ENCODE data around the gene BLVRB.
"Not testable (repeated sequence)": the region's sequence is repeated elsewhere in the genome, so short reads cannot be mapped to it uniquely, and the experiment has no call there.

Gene BLVRB

DNA sequence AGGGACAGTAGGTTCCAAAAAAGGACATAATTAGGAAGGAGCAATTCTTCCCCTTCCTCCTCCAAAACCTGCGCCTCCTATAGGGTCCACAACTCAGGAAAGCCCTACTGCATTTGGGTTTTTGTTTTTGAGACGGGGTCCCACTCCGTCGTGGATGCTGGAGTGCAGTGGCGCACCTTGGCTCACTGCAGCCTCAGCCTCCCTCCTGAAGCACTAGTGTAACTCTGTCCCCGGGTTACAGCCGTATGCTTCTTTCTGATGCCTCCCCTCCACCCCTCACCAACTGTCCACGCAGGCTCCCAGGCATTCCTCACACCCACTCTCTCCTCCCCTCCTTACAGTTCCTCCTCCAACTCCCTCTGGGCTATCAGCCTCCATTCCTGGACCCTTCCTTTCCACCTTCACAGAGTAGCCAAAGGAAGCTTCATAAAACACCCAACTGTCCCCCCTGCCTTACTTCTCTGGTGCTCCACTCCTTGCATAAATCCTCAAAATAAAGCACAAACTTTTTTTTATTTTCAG, 19.2 kb downstream of the BLVRB start:
- no peak for FAIRE-seq

DNA sequence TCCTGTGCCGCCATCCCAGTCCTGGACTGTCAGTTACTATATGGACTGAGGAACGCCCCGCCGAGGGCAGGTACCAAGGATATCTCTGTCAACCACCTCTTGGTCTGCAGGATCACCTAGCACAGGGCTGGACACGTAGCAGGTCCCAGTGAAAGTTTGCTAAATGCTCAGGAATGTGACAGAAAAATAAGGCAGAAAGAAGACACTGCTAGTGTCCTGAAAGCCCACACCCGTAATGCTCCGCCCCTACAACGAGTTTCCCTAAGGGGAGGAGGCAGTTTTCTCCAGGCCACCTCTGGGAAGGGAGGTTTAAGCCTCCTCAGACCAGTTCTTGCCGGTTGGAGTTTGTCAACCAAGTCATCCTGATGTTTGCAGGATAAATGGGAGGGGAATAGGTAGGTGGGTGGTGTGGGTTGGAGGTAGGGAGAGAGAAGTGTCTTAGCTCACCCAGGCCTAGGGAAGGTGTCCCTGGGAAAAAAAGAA, 19.7 kb downstream of the BLVRB start:
- no peak for FAIRE-seq

DNA sequence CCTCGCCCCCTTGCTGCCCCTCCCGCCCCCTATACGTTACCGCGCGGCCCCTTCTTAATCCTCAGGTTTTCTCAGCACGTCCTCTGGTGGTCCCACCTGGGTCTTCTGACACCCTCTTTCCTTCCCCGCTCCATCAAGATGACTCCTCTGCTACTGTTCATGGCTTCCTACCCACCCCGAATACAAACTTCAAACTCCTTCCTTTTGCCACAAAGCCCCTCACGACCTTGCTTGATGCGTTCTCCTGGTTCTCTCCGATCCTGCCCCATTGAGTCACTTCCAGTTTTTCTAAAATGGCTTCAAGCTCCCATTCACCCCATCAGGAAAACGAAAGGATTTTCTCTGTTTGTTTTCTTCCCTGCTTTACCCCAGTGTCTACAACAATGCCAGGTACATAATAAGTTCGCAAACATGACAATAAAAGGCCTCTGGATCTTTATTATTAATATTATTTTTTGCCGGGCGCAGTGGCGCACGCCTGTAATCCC, 20.7 kb downstream of the BLVRB start:
- no peak for FAIRE-seq

DNA sequence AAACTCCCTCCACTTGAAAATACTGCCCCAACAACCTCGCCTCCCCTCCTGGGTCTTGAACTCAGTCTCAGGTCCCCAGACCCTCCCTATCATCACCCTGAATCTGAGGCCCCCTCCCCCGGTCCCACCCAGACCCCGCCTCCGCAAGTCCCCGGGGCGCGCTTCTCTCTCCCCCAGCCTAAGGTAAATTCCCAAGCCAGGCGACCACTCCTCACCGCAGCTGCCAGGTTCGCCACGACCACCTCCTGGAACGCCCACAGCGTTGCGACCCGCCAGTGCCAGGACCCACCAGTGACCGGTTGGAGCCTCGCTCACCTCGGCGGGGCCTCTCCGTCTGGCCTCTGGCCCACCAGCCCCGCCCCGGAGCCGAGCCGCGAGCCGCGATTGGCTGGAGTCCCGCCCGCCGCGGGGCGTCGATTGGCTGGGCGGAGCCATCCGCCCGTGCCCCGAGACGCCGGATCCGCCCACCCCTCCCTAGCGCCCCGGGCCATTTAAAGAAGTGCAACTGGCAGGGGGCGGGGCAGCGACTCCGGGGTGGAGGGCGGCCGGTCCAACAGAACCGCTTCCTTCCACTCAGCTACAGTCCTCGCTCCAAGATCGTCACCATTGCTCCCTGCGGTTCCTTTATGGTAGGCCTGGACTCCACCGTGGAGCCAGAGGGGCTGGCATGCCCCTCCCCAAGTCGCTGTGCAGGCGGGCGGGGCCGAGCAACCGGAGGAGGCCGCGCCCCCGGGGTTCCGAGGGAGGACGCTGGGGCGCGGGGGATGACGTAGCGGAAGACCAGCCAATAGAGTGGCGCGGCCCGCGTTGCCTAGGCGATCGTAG, 21.3 kb downstream of the BLVRB start, which contains the start of gene SERTAD3:
SERTAD3 (minus strand) TSS at position 336 of the 825 bp plus-strand sequence. CDS start 2,255 bp downstream, outside the sequence.
- FAIRE-seq = peak; percentile 3

DNA sequence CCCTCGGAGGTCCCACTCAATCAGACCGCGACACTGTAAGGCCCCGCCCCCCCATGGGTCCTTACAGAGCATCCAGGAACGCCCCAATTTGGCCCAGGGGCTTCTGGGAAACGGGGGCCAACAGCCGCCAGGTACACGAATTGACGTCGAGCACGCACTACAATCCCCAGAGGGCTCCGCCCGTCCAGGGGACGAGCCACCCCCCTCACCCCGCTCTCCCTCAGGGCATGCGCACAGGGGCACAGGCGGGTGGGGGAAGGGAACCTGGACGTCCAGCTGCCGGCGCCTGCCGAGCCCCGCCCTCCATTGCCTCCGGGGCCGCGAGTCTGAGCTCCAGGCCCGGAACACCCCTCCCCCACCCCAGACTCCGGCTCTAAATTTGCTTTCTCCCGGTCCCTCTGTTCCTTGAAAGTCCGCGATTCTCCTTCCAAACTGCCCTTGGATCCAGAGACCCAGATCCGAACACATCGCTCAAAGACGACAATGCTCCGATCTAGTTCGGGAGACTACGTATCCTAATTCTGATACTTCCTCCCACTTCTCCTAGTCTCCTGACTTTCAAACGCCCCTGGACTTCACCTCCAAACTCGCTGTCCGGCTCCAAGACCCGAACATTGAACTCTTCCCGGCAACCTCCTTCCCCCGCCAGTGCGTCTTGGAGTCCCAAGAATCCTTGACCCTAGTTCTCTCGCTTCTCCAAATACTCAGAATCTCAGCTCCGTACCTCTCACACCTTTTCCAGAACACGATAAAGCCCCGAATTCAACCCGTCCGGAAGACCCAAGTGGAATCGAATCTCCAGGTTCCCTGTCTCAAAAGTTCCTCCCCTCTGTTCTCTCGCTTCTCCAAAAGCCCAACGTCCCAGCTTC, 22.2 kb downstream of the BLVRB start:
- peak; percentile 97 for FAIRE-seq

DNA sequence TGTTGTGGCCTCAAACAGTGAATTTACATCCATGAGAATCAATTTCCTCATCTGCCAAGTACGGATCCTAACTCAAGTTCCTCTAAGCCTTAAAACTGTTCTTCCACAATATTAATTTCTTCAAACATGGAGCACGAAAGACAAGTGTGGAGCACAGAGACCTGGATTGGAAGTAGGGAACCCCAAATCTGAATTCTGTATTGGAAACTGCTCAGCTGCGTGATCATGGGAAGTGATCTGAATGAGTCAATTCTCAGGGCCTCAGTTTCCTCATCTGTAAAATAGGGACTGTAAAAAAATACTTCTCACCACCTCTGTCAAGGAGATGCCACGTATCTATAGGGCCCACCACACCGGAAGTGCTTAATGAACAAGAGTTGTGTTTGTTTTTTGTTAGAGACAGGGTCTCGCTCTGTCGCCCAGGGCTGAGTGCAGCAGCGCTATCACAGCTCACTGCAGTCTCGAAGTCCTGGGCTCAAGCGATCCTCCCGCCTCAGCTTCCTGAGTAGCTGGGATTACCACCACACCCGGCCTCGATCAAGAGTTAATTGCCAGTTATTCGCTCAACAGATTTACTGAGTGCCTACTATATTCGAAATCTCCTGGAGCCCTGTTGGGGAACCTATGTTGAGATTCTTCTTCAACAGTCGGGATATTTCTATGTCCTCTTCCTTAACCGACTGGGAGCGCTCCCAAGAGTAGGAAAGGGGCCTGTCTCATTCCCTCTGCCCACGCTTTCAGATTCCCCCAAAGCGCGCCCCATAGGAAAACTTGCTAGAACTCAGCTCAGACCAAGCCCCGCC, 23.0 kb downstream of the BLVRB start:
- FAIRE-seq = no peak

DNA sequence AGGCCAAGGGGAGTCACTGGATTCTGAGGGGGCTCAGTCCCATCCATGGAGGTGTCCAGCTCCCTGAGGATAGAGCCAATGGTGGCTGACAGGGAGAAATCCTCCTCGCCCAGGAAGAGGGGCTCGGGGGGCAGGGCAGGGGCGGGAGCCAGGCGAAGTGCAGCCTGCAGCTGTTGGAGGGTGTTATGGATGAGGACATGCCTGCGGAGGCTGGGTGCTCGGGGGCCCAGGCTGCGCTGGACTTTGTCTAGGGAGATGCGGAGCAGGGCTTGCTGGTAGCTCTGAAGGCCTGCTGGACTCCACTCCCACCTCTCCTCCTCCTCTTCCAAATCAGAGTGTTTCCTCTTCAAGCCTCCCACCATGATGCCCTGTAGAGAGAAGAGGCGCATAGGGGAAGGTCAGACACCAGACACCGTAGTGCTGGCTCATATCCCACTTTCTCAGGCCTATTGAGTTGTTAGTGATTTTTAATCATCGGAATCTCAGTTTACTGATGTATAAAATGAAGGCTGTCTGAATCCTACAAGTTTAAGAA, 23.8 kb downstream of the BLVRB start:
- no peak for FAIRE-seq

DNA sequence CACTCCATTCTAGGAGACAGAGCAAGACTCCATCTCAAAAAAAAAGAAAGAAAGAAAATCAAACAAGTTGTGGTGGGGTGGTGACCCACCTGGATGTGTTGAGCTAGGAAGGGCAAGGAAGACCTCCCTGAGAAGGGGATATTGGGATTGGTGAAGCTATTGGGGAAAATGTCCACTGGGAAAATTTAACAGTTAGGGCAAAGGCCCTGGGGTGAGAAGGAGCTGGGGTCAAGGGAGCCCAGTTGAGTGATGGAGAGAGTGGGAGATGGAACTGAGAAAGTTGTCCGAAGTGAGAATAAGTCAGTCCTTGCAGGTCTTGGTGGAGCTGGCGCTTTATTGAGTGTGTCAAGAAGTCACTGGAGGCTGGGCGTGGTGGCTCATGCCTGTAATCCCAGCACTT, 27.3 kb downstream of the BLVRB start:
- no peak for FAIRE-seq

DNA sequence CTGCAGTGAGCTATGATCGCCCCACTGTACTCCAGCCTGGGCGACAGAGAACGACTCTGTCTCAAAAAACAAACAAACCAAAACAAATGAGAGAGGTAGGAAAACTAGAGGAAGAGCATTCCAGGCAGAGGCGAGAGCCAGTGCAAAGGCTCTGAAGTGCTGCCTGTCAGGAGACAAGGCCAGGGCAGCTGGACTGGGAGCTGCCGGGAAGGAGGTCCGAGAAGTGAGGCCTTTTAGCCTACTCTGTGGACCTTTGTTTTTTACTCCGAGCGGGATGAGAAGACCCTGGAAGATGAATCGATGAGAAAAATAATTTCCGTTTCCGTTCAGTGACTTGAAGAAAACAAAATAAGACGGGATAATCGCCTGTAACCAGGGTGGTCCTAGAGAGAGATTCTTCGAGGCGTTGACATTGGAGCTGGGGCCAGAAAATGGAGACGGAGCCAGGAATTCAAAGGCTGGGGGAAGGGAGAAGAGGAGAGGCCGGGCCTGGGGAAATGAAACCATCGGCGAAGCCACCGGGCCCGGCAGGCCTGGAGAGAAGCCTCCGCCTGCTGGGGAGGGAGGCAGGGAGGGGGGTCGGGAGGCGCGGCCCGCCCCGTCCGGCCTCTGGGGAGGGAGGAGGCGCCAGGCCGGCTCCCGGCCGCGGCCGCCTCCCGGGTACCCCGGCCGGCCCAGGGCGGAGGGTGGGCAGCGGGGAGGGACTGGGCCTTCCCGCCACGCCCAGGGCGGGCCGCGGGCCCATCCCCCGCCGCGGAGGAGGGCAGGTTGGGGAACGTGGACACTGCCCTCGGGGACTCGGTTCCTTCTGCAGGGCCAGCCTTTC, 31.9 kb downstream of the BLVRB start:
- FAIRE-seq = peak; percentile 3

DNA sequence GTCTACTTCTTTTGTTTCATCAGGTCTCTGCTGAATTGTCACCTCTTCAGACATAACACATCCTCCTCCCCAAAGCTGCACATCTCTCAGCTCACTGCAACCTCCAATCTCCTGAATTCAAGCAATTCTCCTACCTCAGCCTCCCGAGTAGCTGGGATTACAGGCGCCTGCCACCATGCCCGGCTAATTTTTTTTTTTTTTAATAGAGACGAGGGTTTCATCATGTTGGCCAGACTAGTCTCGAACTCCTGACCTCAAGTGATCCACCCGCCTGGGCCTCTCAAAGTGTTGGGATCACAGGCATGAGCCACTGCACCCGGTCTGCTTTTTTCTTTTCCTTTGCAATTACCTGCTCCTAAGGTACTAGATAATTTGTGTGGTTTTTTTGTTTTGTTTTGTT, 32.8 kb downstream of the BLVRB start:
- FAIRE-seq = not testable (repeated sequence)

DNA sequence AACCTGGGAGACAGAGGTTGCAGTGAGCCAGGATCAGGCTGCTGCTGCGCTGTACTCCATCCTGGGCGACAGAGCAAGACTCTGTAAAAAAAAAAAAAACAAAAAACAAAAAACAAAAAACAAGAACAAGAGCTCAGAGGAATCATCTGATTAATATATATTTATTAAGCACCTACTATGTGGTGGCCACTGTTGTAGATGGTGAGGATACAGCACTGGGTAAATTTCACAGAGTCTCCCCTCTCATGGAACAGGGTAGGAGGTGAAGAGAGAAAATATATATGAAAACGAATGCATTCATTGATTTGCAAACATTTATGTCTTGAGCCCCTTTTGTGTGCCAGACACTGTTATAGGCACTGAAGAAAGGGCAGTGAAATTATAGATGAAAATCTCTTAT, 33.8 kb downstream of the BLVRB start:
- no peak for FAIRE-seq

DNA sequence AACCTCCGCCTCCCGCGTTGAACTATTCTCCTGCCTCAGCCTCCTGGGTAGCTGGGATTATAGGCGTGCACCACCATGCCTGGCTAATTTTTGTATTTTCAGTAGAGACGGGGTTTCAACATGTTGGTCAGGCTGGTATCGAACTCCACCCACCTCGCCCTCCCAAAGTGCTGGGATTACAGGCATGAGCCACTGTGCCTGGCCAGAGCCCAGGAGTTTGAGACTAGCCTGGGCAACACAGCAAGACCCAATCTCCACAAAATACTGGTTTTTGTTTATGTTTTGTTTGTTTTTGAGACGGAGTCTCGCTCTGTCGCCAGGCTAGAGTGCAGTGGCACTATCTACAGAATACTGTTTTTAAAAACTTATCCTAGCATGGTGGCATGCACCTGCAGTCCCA, 35.3 kb downstream of the BLVRB start:
- FAIRE-seq = not testable (repeated sequence)

DNA sequence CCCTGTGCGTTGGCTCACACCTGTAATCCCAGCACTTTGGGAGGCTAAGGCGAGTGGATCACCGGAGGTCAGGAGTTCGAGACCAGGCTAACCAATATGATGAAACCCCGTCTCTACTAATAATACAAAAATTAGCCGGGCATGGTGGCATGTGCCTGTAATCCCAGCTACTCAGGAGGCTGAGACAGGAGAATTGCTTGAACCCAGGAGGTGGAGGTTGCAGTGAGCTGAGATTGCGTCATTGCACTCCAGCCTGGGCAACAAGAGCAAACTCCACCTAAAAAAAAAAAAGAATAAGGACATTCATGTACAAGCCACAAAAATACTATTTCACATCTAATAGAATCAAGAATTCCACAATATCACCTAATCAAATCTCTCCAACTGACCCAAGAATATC, 37.3 kb downstream of the BLVRB start:
- FAIRE-seq = not testable (repeated sequence)

DNA sequence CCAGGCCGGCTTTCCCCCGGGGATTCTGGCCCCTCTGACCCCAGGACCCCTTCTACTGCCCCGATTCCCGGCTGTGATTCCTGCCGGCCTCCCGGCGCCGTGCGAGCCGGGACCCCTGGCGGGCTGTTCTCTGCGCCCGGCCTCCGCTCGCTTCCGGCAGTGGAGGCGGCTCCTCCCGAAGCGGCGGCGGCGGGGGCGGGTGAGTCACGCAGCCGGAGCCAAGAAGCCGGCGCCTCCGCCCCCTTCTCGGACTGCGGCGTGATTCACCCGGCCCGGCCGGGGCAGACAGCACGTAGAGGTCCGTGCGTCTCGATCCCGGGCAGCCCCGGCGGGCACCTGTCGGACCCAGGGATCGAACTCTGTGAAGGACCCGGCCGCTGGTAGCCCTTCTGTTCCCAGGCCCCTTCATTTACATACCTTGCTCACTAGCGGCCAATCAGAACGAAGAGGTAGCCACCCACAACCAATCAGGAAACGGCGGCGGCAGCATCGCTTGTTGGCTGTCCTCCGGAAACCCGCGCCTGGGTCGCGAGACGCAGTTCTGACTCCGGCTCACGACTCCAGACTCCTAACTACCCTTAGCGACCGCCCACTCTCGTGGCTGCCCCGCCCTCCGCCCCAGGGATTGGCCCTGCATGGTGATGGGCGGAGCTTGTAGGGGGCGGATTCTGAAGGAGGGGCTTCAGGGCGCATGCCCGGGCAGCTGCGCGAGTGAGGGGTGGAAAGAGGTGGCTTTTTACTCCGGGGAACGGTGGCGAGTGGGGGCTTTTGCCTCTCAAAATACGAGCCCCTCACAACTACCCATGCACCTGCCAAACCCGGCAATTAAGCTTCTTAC, 39.9 kb downstream of the BLVRB start, which contains the start of gene SERTAD1:
SERTAD1 (minus strand) TSS at position 543 of the 838 bp plus-strand sequence. CDS start 2,446 bp downstream, outside the sequence.
- FAIRE-seq = peak; percentile 99

DNA sequence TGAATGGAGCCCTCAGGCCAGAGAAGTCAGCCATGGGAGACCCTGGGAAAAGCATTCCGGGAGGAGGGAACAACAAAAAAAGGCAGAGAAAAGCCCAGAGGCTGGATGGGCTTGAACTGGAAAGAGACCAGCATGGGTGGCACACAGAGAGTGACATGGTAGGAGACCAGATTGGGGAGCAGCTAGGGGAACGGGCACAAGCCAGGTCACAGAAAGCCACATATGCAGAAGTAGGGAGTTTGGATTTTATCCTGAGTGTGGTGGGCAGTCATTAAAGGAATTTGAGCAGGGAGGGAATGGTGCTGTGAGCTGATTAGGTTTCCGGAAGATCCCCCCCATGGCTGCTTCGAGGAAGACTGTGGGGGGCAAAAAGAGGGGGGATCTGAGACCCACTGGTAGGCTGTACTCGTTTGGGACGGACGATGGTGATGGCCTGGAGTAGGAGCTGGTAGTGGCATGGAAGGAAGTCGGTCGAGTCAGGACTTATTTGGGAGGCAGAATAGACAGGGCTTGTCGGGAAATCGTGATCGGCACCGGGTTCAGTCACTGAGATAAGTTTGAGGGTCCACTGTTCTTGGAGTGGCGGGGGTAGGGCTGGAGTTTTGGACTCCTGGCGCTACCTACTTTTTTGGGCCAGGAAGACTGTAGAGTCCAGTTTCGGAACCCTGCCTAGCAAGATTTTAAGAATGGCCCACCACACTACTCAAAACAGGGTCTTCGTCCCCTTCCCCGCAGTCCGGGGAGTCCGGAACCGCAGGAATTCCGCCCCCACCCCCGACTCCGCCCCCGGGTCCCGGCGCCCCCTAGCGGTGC, 40.7 kb downstream of the BLVRB start:
- FAIRE-seq = no peak

DNA sequence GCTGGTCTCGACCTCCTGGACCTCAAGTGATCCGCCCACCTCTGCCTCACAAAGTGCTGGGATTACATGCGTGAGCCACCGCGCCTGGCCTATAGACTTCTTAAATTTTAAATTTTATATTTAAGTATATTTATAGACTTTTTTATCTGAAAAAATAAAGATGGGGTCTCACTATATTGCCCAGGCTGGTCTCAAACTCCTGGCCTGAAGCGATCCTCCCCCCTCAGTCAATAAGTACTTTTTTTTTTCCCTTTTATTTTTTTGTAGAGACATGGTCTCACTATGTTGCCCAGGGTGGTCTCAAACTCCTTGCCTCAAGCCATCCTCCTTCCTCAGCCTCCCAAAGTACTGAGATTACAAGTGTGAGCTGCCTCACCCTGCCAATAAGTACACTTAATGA, 41.6 kb downstream of the BLVRB start:
- no peak for FAIRE-seq

DNA sequence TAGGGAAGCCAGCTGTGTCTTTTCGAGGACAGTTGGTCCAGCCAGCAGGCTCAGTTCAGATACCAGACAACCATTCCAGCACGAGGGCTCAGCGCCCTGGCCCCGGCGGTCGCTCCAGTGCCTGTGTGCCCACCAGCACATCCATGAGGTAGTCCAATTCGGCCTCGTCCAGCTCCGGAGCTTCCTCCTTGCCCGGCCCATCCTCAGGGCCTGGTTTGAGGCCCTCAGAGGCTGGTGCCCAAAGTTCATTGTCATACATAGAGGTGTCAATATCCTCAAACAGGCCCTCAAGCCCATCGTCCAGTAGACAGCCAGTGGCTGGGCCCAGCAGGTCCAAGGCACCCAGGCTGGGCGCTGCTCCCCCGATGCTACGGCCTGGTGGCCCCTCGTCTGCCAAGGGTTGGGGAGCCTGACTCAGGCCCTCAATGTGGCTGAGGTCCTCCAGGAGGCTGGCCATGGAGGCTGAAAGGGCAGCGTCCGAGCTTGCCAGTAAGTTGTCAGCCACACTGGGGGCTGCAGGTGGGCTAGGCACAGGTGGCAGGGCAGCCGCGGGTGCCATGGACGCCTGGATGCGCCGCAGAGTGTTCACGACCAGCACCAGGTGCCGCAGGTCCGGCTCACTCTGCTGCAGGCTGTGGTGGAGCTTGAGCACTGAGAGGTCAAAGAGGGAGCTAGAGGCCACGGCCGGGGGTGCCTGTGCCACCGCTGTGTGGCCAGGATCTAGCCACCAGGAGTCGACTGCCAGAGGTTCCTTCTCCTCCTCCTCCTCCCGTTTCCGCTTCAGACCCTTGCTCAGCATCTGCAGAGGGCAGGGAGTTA, 42.6 kb downstream of the BLVRB start:
- FAIRE-seq = no peak
